Osteoblast (primary cell): ENCODE data around the gene TBC1D4. TPM values are rescaled to one million over a fixed set of nuclear protein-coding genes. Genes with fewer than 3 reads are reported as not detected.

ENCODE experiments used
- DNase-seq: peaks from one replicate; pipeline ENCODE4 v3.0.0; 2011; ENCODE audit warnings: low spot score, mixed read lengths; ENCODE audit not compliant: insufficient read length; ENCODE audit errors: missing footprints
- H2AFZ ChIP-seq: 2 replicates; pipeline ENCODE4 v1.6.0; 2011; ENCODE audit warnings: mild to moderate bottlenecking, low read length
- H3K27ac ChIP-seq: 2 replicates; pipeline ENCODE4 v1.5.1; 2011; ENCODE audit warnings: mild to moderate bottlenecking, low read depth, low read length, moderate library complexity
- H3K27me3 ChIP-seq: 2 replicates; pipeline ENCODE4 v1.6.0; 2012; ENCODE audit warnings: mild to moderate bottlenecking, control low read depth, inconsistent platforms, low read length, moderate library complexity; ENCODE audit not compliant: insufficient read depth
- H3K36me3 ChIP-seq: 2 replicates; pipeline ENCODE4 v1.5.1; 2011; ENCODE audit warnings: mild to moderate bottlenecking, low read length, control low read depth, moderate library complexity; ENCODE audit not compliant: insufficient read depth
- H3K4me1 ChIP-seq: 2 replicates; pipeline ENCODE4 v1.5.1; 2011; ENCODE audit warnings: mild to moderate bottlenecking, low read length, control low read depth, moderate library complexity; ENCODE audit not compliant: insufficient read depth
- H3K4me2 ChIP-seq: 2 replicates; pipeline ENCODE4 v1.6.0; 2011; ENCODE audit warnings: mild to moderate bottlenecking, low read length; ENCODE audit not compliant: insufficient read depth
- H3K4me3 ChIP-seq: fragments of 200-600 bp; sonication (generic); 3 replicates; pipeline ENCODE4 v1.5.1; 2012; ENCODE audit warnings: mild to moderate bottlenecking, low read length, inconsistent platforms; ENCODE audit not compliant: insufficient read depth
- H3K79me2 ChIP-seq: 2 replicates; pipeline ENCODE4 v1.6.0; 2012; ENCODE audit warnings: mild to moderate bottlenecking, low read length, control low read depth, inconsistent platforms; ENCODE audit not compliant: insufficient read depth
- H3K9me3 ChIP-seq: 2 replicates; pipeline ENCODE4 v1.5.1; 2011; ENCODE audit warnings: low read depth, low read length, control low read depth
- H4K20me1 ChIP-seq: 2 replicates; pipeline ENCODE4 v1.6.0; 2012; ENCODE audit warnings: mild to moderate bottlenecking, low read length, control low read depth; ENCODE audit not compliant: insufficient read depth
- CTCF ChIP-seq: IDR thresholded peaks from 2 replicates; pipeline ENCODE4 v1.5.1; 2011; ENCODE audit warnings: mild to moderate bottlenecking, low read depth, low read length, moderate library complexity; ENCODE audit errors: extremely low read depth
- total RNA-seq: library from RNA; depleted of rRNA; stranded (reverse); fragments of >200 nt; gene quantifications from 2 replicates; pipeline ENCODE4 v1.2.3, GENCODE V29; 2012

TBC1D4 gene
- total RNA-seq, 1 donor, result 19.5 TPM

- peaks cover 33% of the 10 kb centered on the region for H3K4me1 ChIP-seq
- no peaks in the 10 kb centered on the region for H3K27me3 ChIP-seq
- no peak for DNase-seq
- no peaks in the 10 kb centered on the region for H3K36me3 ChIP-seq
- H3K27ac ChIP-seq, result no peak overlapping the region
- peaks cover 15% of the 10 kb centered on the region for H3K79me2 ChIP-seq
- no peak overlapping the region for H3K4me2 ChIP-seq
- no peak for TF ChIP-seq CTCF
- no peak overlapping the region for H3K4me3 ChIP-seq
- peaks cover 19% of the 10 kb centered on the region for H4K20me1 ChIP-seq
- no peaks in the 10 kb centered on the region for H3K9me3 ChIP-seq
- no peak overlapping the region for H2AFZ ChIP-seq
Measured at GRCh38 chr13:75419656-75420055, 62.3 kb downstream of the TBC1D4 start.

GRCh38 chr13:75418997-75419396 lies 63.0 kb downstream of the TBC1D4 start:
- H4K20me1 ChIP-seq, result peaks cover 24% of the 10 kb centered on the region
- peaks cover 37% of the 10 kb centered on the region for H3K4me1 ChIP-seq
- no peak for DNase-seq
- TF ChIP-seq CTCF, result no peak
- no peak overlapping the region for H3K4me2 ChIP-seq
- peaks cover 20% of the 10 kb centered on the region for H3K79me2 ChIP-seq
- no peaks in the 10 kb centered on the region for H3K9me3 ChIP-seq
- no peaks in the 10 kb centered on the region for H3K27me3 ChIP-seq
- no peak overlapping the region for H3K27ac ChIP-seq
- H3K36me3 ChIP-seq, result no peaks in the 10 kb centered on the region
- H2AFZ ChIP-seq, result no peak overlapping the region
- H3K4me3 ChIP-seq, result no peak overlapping the region

- TF ChIP-seq CTCF, result no peak
- Histone ChIP-seq H3K4me2 (no peak overlapping the region), H2AFZ (no peak overlapping the region), H3K27ac (no peak overlapping the region), H3K4me3 (no peak overlapping the region), H3K27me3 (no peaks in the 10 kb centered on the region), H3K4me1 (peaks cover 37% of the 10 kb centered on the region), H3K36me3 (no peaks in the 10 kb centered on the region), H3K79me2 (peaks cover 24% of the 10 kb centered on the region), H3K9me3 (no peaks in the 10 kb centered on the region), H4K20me1 (peaks cover 25% of the 10 kb centered on the region)
- no peak for DNase-seq
Measured at GRCh38 chr13:75418186-75418843, 63.7 kb downstream of the TBC1D4 start.

- peaks cover 27% of the 10 kb centered on the region for H3K79me2 ChIP-seq
- TF ChIP-seq CTCF, result no peak
- no peaks in the 10 kb centered on the region for H3K27me3 ChIP-seq
- no peak overlapping the region for H3K27ac ChIP-seq
- H3K4me2 ChIP-seq, result no peak overlapping the region
- no peak for DNase-seq
- H3K4me3 ChIP-seq, result no peak overlapping the region
- H3K4me1 ChIP-seq, result peaks cover 37% of the 10 kb centered on the region
- peaks cover 25% of the 10 kb centered on the region for H4K20me1 ChIP-seq
- H2AFZ ChIP-seq, result no peak overlapping the region
- no peaks in the 10 kb centered on the region for H3K36me3 ChIP-seq
- H3K9me3 ChIP-seq, result no peaks in the 10 kb centered on the region
Measured at GRCh38 chr13:75417656-75418055, 64.3 kb downstream of the TBC1D4 start.
